Measurements from ENCODE around the gene FIP1L1.

FIP1L1 gene

DNA sequence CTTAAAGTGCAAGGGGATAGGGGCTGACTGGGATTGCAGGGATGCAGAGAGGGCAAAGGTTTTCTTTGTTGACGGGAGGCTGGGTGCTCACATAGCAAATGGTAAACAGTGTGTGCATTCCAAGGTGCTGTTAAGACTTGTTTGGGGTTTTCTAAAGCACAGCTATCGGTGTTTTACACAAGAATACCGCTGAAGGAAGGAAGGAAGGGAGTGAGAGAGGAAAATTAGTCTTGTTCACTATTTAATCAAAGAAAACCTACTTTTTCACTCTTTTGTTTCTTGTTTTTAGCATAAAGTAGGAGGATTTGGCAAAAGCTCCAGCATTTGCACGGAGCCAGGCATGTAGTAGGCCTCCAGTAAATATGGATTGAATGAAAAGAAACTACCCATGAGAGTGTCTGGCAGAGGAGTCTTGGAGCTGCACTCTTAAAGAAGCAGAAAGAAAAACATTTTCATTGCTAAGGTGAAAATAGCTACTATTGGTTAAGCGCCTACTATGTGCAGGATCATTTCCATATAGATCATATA is 99.7 kb downstream of the FIP1L1 start:
- no peak for DNase-seq

GRCh38 chr4:53477636-53478035 is 100.2 kb downstream of the FIP1L1 start:
- DNase-seq: no peak

GRCh38 chr4:53478671-53479456 is 101.4 kb downstream of the FIP1L1 start:
- peak; percentile 28 for DNase-seq

DNA sequence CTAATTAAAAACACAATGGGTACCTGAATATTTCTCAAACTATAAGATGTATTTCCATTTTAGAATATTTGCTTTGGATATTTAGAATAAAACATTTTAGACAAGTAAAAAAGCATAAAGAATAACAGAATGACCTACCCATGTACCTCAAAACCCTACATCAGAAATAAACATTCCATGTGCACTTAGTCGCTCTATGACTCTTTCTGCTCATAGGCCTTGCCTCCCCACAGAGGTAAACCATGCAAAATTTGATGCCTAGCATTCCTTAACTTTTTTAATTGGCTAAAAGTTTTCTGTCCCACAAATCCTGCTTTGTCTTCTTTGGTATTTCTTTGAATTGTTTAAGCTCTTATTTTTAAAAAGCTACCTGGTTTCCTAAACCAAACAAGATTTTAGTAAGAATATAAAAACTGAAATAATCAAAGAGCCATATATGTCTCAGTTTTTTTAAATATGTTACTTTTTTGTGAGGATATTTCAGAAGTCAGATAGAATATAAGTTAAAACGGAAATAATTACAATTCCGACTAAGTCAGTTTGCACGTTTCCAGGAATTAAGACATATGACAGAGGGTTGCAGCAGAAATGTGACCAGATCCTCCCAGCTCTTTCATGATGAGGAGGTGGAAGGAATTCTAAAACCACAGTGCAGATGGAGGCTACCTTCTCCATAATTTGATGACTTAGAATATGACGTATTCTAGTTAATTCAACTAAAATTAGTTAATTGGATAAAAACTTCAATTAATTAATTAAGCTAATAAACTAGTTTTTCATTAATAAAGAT is 102.5 kb downstream of the FIP1L1 start:
- DNase-seq: no peak

- no peak for DNase-seq
Measured at GRCh38 chr4:53480909-53481308, 103.5 kb downstream of the FIP1L1 start.

DNA sequence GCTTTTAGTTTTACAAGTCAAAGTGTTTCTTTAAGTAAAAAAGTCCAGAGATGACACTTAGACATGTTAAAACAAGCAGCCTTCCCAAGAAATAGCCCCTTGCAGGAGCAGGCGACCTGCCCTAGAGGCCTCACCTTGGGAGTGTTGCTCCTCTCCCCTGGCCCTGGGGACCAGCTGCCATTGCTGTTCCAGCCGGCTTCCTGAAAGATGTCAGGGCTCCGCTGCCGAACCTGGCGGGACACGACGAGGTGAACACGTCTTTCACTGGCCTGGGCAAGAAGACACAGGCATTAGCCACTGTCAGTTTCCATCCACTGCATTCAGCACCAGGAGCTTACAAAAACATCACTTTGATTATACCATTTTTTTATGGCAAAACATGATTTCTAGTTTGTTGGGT is 104.1 kb downstream of the FIP1L1 start:
- no peak for DNase-seq

DNA sequence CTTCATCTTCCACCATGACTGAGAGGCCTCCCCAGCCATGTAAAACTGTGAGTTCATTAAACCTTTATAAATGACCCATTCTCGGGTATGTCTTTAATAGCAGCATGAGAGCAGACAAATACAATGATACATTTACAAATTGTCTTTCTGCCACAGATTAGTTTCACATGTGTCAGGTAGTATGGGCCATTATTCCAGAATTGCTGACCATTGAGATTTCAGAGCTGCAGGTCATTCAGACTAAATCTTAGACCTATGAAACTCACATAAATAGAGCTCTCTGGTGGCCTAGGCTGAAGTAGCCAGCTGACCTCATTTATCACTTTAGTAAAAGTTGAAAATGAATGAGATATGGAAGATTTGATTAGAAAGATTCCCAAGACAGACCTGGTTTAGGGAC is 105.8 kb downstream of the FIP1L1 start:
- DNase-seq: no peak

GRCh38 chr4:53484911-53485657 is 107.6 kb downstream of the FIP1L1 start:
- no peak for DNase-seq

DNA sequence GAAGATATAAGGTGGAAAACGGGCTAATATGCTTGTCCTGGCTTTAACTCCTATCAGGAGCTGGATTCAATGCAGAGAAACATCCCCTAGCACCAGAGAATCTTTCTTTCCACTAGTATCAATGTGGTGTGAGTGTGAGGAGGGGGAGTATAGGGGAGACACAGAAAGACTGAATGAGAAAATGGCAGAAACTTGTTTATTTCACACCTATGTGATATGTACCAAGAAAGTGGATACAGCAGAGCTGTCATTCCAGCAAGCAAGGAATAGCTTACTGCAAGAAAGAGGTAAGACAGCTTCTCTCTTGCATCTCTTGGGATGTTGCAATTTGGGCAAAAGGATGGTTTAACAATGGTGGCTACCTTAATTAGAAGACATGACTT is 108.2 kb downstream of the FIP1L1 start:
- no peak for DNase-seq

- DNase-seq: no peak
Measured at GRCh38 chr4:53487766-53488165, 110.3 kb downstream of the FIP1L1 start.

- no peak for DNase-seq
Measured at GRCh38 chr4:53489279-53489889, 111.9 kb downstream of the FIP1L1 start.

DNA sequence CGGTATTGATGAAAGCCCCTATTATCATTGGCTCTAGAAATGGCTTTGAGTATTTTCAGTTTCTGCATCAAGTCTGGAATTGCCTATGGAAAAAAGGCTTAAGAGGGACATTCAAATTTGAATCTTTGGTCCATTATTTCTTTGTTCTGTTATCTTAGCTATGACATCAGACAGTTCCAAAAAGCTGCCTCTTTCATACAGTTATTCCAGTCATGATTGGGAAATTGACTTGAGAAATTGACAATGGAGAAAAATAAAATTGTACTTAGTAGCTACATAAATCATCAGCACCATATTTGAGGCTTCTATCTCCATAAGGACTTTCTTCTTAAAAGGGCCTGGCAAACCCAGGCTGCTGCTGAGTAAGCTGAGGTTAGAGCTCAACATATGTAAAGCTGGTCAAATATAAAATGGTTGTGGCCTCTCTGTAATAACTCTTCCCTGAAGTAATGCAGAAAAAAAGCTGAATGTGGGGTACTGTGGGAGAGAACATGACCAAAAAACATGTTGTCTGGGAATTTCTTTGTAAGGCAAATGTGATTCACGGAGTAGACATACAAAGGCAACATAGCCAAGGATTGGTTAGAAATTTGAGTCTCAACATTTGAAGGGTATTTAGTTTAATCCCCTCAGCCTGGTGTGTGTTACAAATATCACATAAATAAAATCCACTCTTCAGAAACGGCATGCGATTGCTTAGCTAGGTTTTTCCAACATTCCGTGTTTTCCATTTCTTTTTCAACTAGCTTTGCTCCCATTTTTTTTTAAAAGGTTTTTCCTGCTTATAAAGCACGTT is 112.9 kb downstream of the FIP1L1 start:
- DNase-seq: no peak

DNA sequence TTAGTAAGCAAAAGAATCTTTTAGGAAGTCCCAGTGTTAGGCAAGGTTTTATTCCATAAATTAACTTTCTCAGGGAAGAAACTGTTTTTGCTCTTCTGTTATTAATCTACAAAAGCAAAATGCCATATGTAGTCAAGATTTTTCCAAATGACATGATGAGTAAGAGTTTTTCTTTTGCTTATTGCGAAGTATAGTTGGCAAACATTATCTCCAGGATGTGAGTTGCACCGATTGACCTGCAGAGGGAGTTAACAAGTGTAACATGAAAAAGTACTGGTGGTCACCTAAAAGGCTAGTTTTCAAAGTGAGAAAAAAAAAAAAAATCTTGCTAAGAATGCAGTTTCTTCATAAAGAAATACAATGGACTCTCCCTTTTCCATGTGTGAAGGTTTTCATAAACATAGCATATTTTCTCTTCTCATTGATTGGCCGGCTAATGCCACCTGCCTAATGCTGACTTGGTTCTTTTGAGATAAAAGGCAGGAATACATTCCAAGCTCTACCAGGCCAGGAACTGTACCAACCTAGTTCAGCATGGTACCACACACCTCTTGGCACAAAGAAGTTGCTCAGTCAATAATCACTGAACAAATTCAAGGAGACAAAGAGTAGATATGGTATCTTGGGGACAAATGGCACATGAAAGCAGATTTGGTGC is 113.7 kb downstream of the FIP1L1 start:
- DNase-seq: peak; percentile 4

- DNase-seq: no peak
Measured at GRCh38 chr4:53494851-53495250, 117.4 kb downstream of the FIP1L1 start.

DNA sequence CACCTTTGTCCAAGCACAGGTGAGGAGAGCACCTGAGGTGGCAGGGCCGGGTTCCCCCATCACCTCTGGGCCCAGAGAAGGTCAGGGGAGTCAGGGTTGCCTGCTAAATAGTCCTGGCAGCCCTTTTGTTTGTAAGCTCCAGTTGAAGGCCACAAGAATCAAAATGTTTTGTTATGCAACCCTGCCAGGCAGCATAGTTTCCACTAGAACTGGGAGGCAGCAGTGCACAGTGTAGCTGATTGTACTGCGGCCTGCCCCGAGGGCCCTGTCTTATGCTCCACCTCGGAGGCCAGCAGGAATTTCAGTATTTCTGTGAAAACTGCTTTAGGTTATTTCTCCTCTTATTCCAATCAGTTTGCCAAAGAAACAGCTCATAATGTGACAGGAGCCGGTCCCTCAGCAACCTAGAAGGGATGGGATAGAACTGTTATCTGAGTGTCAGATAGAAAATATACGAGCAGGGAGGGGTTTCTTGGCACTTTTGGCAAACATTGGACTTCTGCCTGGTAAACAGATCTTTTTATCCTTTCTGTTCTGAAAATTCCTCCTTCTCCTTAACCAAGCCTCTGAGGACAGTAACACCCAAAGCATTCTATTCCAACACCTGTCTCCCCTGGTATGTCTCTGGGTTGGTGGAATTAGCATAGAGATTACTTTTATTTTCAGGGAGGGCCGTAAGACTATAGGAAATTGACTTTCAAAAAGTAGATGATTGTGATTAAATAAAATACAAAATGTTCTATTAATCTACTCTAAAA is 120.2 kb downstream of the FIP1L1 start:
- DNase-seq: no peak

- DNase-seq: no peak
Measured at GRCh38 chr4:53498706-53499105, 121.3 kb downstream of the FIP1L1 start.

- DNase-seq: no peak
Measured at GRCh38 chr4:53499791-53500190, 122.3 kb downstream of the FIP1L1 start.

DNA sequence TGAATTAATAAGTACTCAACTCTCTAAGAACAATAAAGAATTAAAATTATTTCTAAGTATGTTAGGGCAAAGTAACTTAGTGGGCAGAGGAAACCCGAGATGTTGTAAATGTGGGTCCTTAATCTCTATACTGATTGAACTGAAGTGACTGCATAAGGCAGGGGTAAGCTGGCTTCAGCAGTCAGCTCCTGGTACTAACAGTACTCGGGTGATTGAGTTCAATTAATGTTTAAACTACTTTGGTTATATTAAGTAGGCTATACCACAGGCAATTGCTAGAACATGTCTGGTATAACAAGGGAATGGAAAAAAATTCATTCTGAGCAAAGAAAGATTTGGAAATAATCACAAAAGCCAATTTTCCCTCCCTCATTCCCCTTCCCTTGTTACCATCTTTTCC is 123.1 kb downstream of the FIP1L1 start:
- no peak for DNase-seq

GRCh38 chr4:53501561-53501960 is 124.1 kb downstream of the FIP1L1 start:
- no peak for DNase-seq

GRCh38 chr4:53502094-53502493 is 124.7 kb downstream of the FIP1L1 start:
- DNase-seq: no peak

DNA sequence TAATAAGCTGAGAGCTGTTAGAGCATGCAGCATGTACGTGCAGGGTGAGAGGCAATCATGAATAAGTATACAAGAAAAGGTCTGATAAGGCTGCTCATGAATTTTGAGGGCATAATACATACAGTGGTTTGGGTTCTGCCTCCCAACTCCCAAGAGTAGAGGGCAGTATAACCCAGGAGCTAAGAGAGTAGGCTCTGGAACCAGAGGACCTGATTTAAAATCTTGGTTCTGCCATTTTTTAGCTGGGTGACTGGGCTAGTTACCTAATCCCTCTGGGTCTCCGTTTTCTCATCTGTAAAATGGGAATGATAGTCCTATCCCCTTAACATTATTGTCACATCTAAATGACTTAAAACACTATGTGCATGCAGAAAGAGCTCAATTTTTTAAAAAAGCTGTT is 128.5 kb downstream of the FIP1L1 start:
- no peak for DNase-seq
